Purkinje cell (primary cell): Measurements from ENCODE around the gene CES2. TPM values are rescaled to one million over a fixed set of nuclear protein-coding genes. Genes with fewer than 3 reads are reported as not detected.

Experiments used
- polyA plus RNA-seq: library from polyadenylated mRNA; unstranded; fragments of >200 nt; fragmentation: Nextera tagmentation; gene quantifications from 2 replicates; pipeline ENCODE4 v1.2.1, GENCODE V29; 2014

The CES2 gene
- 0.81 and 2.0 TPM in 2 replicates for polyA plus RNA-seq

GRCh38 chr16:66935314-66936011 lies at the start of gene CES2:
Gene CES2, plus strand, starts transcription at chr16:66935516. Its CDS starts 120 bp downstream, at chr16:66935636.

DNA sequence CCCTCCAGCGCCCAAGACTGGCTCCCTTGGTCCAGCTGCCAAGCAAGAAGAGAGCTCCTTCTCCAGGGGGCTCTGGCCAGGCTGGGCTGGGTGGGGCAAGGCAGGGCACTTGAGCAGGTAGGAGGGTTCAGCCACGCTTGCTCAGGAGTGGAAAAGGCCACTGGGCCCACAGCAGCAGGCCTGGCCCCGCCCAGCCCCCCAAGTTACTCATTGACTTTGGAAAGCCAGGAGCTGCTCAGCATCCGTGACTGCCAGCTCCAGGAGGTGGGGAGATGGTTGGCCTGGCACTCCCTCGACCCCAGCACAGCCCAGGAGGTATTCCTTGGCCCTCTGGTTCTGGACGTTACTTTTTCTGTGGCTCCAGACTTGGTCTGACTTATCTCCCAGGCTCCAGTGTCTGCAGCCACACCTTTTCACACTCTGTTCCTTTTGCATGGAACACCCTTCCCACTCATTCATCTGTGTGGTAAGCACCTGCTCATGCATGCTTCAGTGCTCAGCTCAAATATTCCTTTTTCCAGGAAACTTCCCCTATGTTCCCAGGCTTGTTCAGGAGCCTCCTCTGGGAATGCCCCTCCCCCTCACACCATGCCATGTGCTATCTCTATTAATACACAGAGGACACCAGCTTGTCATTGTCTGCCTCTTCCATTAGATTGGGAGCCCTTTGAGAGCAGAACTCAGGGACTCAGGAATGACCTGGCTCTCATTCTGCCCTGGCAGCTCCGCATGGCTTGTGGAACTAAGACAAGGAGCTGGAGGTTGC lies 16.3 kb upstream of the CES2 start, which contains the start of gene CDH16:
TSS of gene CDH16 (minus strand) at position 83 of the 766 bp plus-strand sequence. CDS start 820 bp downstream, outside the sequence.

GRCh38 chr16:66925322-66925840 lies 9.9 kb upstream of the CES2 start, which contains the start of gene RRAD:
Gene RRAD, minus strand, starts transcription at chr16:66925535. Its CDS starts 356 bp downstream, at chr16:66925179.

GRCh38 chr16:66934138-66934838 lies 1.0 kb upstream of the CES2 start, which contains the start of gene CIAO2B:
Gene CIAO2B, minus strand, starts transcription at chr16:66934402. Its CDS starts 38 bp downstream, at chr16:66934364.

DNA sequence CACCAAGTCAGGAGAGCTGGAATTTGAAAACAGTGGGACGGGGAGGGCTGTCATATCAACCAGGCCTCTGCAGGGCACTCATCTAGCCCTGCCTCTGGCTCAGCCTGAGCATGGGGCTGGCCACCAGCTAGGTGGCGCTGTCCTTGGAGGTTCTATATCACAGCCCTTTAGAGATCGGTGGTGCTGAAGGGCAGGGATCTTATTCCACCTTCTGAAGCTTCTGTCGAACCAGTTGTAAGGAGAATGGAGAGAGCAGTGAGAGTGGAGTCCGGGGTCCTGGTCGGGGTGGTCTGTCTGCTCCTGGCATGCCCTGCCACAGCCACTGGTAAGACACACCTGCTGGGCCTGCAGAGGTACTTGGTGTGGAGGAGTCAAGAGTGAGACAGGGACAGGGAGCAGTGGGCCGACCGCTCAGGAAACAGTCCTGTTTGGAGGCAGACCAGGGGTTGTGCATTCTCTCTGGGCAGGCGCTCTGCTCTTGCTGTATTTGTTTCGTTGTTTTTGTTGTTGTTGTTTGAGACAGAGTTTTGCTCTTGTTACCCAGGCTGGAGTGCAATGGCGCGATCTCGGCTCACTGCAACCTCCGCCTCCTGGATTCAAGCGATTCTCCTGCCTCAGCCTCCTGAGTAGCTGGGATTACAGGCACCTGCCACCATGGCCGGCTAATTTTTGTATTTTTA lies 25.9 kb downstream of the CES2 start, which contains the start of gene CES3:
TSS of gene CES3 (plus strand) at position 202 of the 680 bp plus-strand sequence. CDS start at position 244, 42 bp downstream.

DNA sequence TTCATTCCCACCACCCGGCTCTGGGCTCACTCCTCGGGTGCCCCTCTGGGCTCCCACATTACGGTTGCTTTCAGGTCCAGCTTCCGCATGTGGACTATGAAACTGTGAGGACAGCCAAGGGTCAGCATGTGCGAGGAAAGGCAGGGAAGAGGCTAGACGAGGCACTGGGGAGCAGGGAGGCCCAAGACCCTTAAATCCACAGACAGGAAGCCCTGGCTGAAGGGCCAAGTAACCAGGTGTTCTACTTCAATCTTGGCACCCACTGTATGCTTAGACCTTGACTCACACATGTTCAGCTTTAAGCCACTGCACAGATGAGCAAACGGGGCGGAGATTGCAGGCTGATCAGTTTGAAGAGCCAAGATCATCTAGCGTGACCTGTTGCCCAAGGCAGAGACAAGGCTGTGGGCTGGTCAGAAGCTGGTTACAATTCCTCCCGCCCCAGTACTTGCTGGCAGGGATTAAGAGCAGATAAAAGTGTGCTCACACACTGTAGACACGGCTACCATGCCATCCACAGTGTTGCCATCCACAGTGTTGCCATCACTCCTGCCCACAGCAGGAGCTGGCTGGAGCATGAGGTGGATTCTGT lies 53.0 kb downstream of the CES2 start, which contains the start of gene CES4A:
TSS of gene CES4A (plus strand) at position 393 of the 592 bp plus-strand sequence. CDS start at position 577, 184 bp downstream.

Other genes with a start within 250 kb of the CES2 start
- gene CMTM4, start 238.8 kb upstream of the CES2 start, polyA plus RNA-seq = 6.6 and 12.9 TPM in 2 replicates
- 55.7 and 65.1 TPM in 2 replicates for gene DYNC1LI2, start 183.9 kb upstream of the CES2 start, polyA plus RNA-seq
- gene TERB1, start 133.9 kb upstream of the CES2 start, polyA plus RNA-seq = 0.34 TPM in 1 of 2 replicates, not detected in the other
- gene NAE1, start 104.5 kb upstream of the CES2 start, polyA plus RNA-seq = 161 and 180 TPM in 2 replicates
- gene CA7, start 91.1 kb upstream of the CES2 start, polyA plus RNA-seq = 15.9 and 38.9 TPM in 2 replicates
- 20.4 and 21.6 TPM in 2 replicates for gene PDP2, start 55.0 kb upstream of the CES2 start, polyA plus RNA-seq
- not detected in 2 replicates for gene CDH16, start 16.6 kb upstream of the CES2 start, polyA plus RNA-seq
- not detected in 2 replicates for gene RRAD, start 10.0 kb upstream of the CES2 start, polyA plus RNA-seq
- gene CIAO2B, start 1.1 kb upstream of the CES2 start, polyA plus RNA-seq = 100 and 132 TPM in 2 replicates
- 0.86 and 0.90 TPM in 2 replicates for gene CES3, start 25.8 kb downstream of the CES2 start, polyA plus RNA-seq
- 2.8 and 6.0 TPM in 2 replicates for gene CES4A, start 53.1 kb downstream of the CES2 start, polyA plus RNA-seq
- 3.7 and 7.3 TPM in 2 replicates for gene CBFB, start 93.6 kb downstream of the CES2 start, polyA plus RNA-seq
- 4.7 and 14.2 TPM in 2 replicates for gene PHAF1, start 174.4 kb downstream of the CES2 start, polyA plus RNA-seq
- gene B3GNT9, start 215.5 kb downstream of the CES2 start, polyA plus RNA-seq = not detected in 2 replicates
- 0.99 TPM in 1 of 2 replicates, not detected in the other for gene TRADD, start 224.4 kb downstream of the CES2 start, polyA plus RNA-seq
- gene FBXL8, start 224.4 kb downstream of the CES2 start, polyA plus RNA-seq = 0.81 TPM in 1 of 2 replicates, not detected in the other
- gene HSF4, start 229.2 kb downstream of the CES2 start, polyA plus RNA-seq = 1.9 and 3.9 TPM in 2 replicates
- 6.3 and 9.0 TPM in 2 replicates for gene NOL3, start 235.0 kb downstream of the CES2 start, polyA plus RNA-seq
- gene MATCAP1, start 248.4 kb downstream of the CES2 start, polyA plus RNA-seq = 12.0 and 13.3 TPM in 2 replicates